SU-DHL-6 (cell line): ENCODE results near the gene SHC2.

Experiments
- H2AFZ ChIP-seq: fragments of 200-600 bp; sonication (generic); 2 replicates; pipeline ENCODE4 v1.6.1; 2014; ENCODE audit warnings: low read depth, mild to moderate bottlenecking, moderate library complexity, mixed read lengths, antibody characterized with exemption, low read length; ENCODE audit not compliant: severe bottlenecking
- H3F3A ChIP-seq: fragments of 200-600 bp; shearing (Covaris generic); 2 replicates; pipeline ENCODE4 v1.6.0; 2016; ENCODE audit warnings: antibody characterized with exemption, mild to moderate bottlenecking; ENCODE audit not compliant: insufficient read depth
- H3K27ac ChIP-seq: fragments of 200-600 bp; sonication (generic); 2 replicates; pipeline ENCODE4 v1.5.1; 2016; ENCODE audit warnings: low read depth, mild to moderate bottlenecking, low read length, moderate library complexity, mixed read lengths
- H3K27me3 ChIP-seq: fragments of 200-600 bp; sonication (generic), shearing (Covaris generic); 2 replicates; pipeline ENCODE4 v1.6.0; 2014; ENCODE audit warnings: mild to moderate bottlenecking, low read length
- H3K36me3 ChIP-seq: fragments of 200-600 bp; sonication (generic); 2 replicates; pipeline ENCODE4 v1.6.1; 2014; ENCODE audit warnings: mild to moderate bottlenecking, low read length, mixed read lengths
- H3K4me2 ChIP-seq: fragments of 300-600, 200-600 bp; shearing (Covaris generic), sonication (generic); 2 replicates; pipeline ENCODE4 v1.6.0; 2014; ENCODE audit warnings: low read length, low read depth, mild to moderate bottlenecking; ENCODE audit not compliant: poor library complexity, severe bottlenecking
- H3K4me3 ChIP-seq: fragments of 200-600 bp; sonication (generic); 2 replicates; pipeline ENCODE4 v1.5.1; 2014; ENCODE audit warnings: antibody characterized with exemption, low read length, mild to moderate bottlenecking, mixed read lengths; ENCODE audit not compliant: insufficient read depth, poor library complexity, severe bottlenecking
- H3K79me2 ChIP-seq: fragments of 200-600 bp; sonication (generic); 2 replicates; pipeline ENCODE4 v1.6.1; 2014; ENCODE audit warnings: mild to moderate bottlenecking, low read length, moderate library complexity; ENCODE audit not compliant: insufficient read depth
- H3K9ac ChIP-seq: fragments of 200-600 bp; sonication (generic); 2 replicates; pipeline ENCODE4 v1.7.0; 2014; ENCODE audit warnings: mild to moderate bottlenecking, low read length
- H3K9me2 ChIP-seq: fragments of 200-600 bp; sonication (generic); replicated peaks from 2 replicates; pipeline ENCODE4 v1.6.1; 2014; ENCODE audit warnings: low read length; ENCODE audit not compliant: insufficient read depth
- H3K9me3 ChIP-seq: fragments of 200-600 bp; sonication (generic); 2 replicates; pipeline ENCODE4 v1.6.1; 2014; ENCODE audit warnings: low read length, mixed read lengths; ENCODE audit not compliant: insufficient read depth
- H4K20me1 ChIP-seq: fragments of 200-600 bp; sonication (generic); 2 replicates; pipeline ENCODE4 v1.6.1; 2014; ENCODE audit warnings: low read depth, mild to moderate bottlenecking, antibody characterized with exemption, low read length, moderate library complexity, mixed read lengths
- CTCF ChIP-seq: fragments of 200-600 bp; sonication (generic); IDR thresholded peaks from one replicate; pipeline ENCODE4 v1.5.1; 2017; ENCODE audit warnings: antibody characterized with exemption, mild to moderate bottlenecking, low read length, moderate library complexity; ENCODE audit not compliant: insufficient read depth, poor library complexity, severe bottlenecking
- EZH2phosphoT487 ChIP-seq: fragments of 200-600 bp; sonication (generic), shearing (Covaris generic); conservative IDR thresholded peaks from 2 replicates; pipeline ENCODE4 v1.6.1; 2018; ENCODE audit warnings: mild to moderate bottlenecking, antibody characterized with exemption, low read length, moderate library complexity, mixed read lengths

SHC2 gene

GRCh38 chr19:376111-376470 lies 84.7 kb downstream of the SHC2 start:
- no peaks in the 10 kb centered on the region for H3K36me3 ChIP-seq
- no peak overlapping the region for H3K9ac ChIP-seq
- H3K9me2 ChIP-seq = no peaks in the 10 kb centered on the region
- TF ChIP-seq CTCF (no peak), EZH2phosphoT487 (no peak)
- H3K79me2 ChIP-seq = no peaks in the 10 kb centered on the region
- H3K27ac ChIP-seq = no peak overlapping the region
- H4K20me1 ChIP-seq = no peaks in the 10 kb centered on the region
- H3K9me3 ChIP-seq = no peaks in the 10 kb centered on the region
- no peak overlapping the region for H3K4me2 ChIP-seq
- H3K4me3 ChIP-seq = no peak overlapping the region
- H3K27me3 ChIP-seq = no peaks in the 10 kb centered on the region
- no peaks in the 10 kb centered on the region for H3F3A ChIP-seq
- no peak overlapping the region for H2AFZ ChIP-seq

GRCh38 chr19:375395-376110 lies 85.3 kb downstream of the SHC2 start:
- Histone ChIP-seq H3K9ac (no peak overlapping the region), H2AFZ (no peak overlapping the region), H3K79me2 (no peaks in the 10 kb centered on the region), H3K4me3 (no peak overlapping the region), H3K9me3 (no peaks in the 10 kb centered on the region), H4K20me1 (no peaks in the 10 kb centered on the region), H3K27ac (no peak overlapping the region), H3K9me2 (no peaks in the 10 kb centered on the region), H3F3A (no peaks in the 10 kb centered on the region), H3K27me3 (no peaks in the 10 kb centered on the region), H3K4me2 (no peak overlapping the region), H3K36me3 (no peaks in the 10 kb centered on the region)
- TF ChIP-seq EZH2phosphoT487 (no peak), CTCF (no peak)

GRCh38 chr19:374886-375235 lies 86.0 kb downstream of the SHC2 start:
- Histone ChIP-seq H3K27ac (no peak overlapping the region), H3K27me3 (no peaks in the 10 kb centered on the region), H3K9me3 (no peaks in the 10 kb centered on the region), H3K79me2 (no peaks in the 10 kb centered on the region), H4K20me1 (no peaks in the 10 kb centered on the region), H2AFZ (no peak overlapping the region), H3K9me2 (no peaks in the 10 kb centered on the region), H3F3A (no peaks in the 10 kb centered on the region), H3K4me3 (no peak overlapping the region), H3K4me2 (no peak overlapping the region), H3K9ac (no peak overlapping the region), H3K36me3 (no peaks in the 10 kb centered on the region)
- TF ChIP-seq EZH2phosphoT487 (no peak), CTCF (no peak)
